Endothelial cell of umbilical vein (primary cell): ENCODE results near the gene TVP23A. TPM values are rescaled to one million over a fixed set of nuclear protein-coding genes. Genes with fewer than 3 reads are reported as not detected.

Experiments used
- BruUV-seq: library from RNA; stranded (reverse); fragments of 400-500 nt; replicated peaks from 2 replicates; lab custom pipeline; 2021; lab: Mats Ljungman, UMichigan
- CTCF ChIA-PET: fragments of 300-600, 350-600 bp; sonication (Branson Sonifier 250); formaldehyde crosslinking; loops from one replicate; lab custom pipeline; 2021; ENCODE audit warnings: antibody characterized with exemption, inconsistent platforms; lab: Charles Lee
- POLR2A ChIA-PET: fragments of 300-600, 350-600 bp; sonication (Branson Sonifier 250); formaldehyde crosslinking; loops from one replicate; lab custom pipeline; 2021; ENCODE audit warnings: antibody characterized with exemption, inconsistent platforms; lab: Charles Lee
- DNase-seq: peaks from one replicate; pipeline ENCODE4 v3.0.0-alpha.2; 2011; ENCODE audit warnings: low read depth, low spot score
- FAIRE-seq: peaks from 2 replicates; lab custom pipeline; 2011; peaks lifted over from hg19 to GRCh38; lab: Jason Lieb, UNC
- H2AFZ ChIP-seq: 2 replicates; pipeline ENCODE4 v1.6.0; 2012; ENCODE audit warnings: low read depth, low read length, control low read depth, inconsistent platforms
- H3K27ac ChIP-seq: 2 replicates; pipeline ENCODE4 v1.5.1; 2011; ENCODE audit warnings: low read depth, mild to moderate bottlenecking, control low read depth, low read length, moderate library complexity; ENCODE audit not compliant: insufficient read depth
- H3K27me3 ChIP-seq, 2 experiments: 2 replicates each; pipeline versions ENCODE4 v1.6.0 to v1.6.1; 2011; ENCODE audit warnings: low read length in 2 of 2, mixed read lengths in 1 of 2; ENCODE audit not compliant: control insufficient read depth in 2 of 2, insufficient read depth in 2 of 2
- H3K36me3 ChIP-seq, 2 experiments: 2 replicates in 1 of 2; 3 replicates in 1 of 2; pipeline ENCODE4 v1.5.1; 2011; ENCODE audit warnings: low read length in 2 of 2, mild to moderate bottlenecking in 1 of 2, moderate library complexity in 1 of 2; ENCODE audit not compliant: control insufficient read depth in 2 of 2, insufficient read depth in 2 of 2; ENCODE audit errors: extremely low read depth in 1 of 2
- H3K4me1 ChIP-seq: 3 replicates; pipeline ENCODE4 v1.5.1; 2011; ENCODE audit warnings: mild to moderate bottlenecking, low read length; ENCODE audit not compliant: control insufficient read depth, insufficient read depth; ENCODE audit errors: extremely low read depth
- H3K4me2 ChIP-seq: 2 replicates; pipeline ENCODE4 v1.6.1; 2011; ENCODE audit warnings: low read length, control low read depth, mixed read lengths; ENCODE audit not compliant: insufficient read depth
- H3K4me3 ChIP-seq, 3 experiments: fragments of 200-600 bp in 1 of 3; sonication (generic), shearing (Covaris generic) in 1 of 3; replicated peaks in 1 of 3; 2 replicates each; pipeline ENCODE4 v1.5.1; 2011 to 2016; ENCODE audit warnings: control low read depth in 3 of 3, low read length in 3 of 3, mild to moderate bottlenecking in 2 of 3, inconsistent platforms in 1 of 3, low read depth in 1 of 3, moderate library complexity in 1 of 3; ENCODE audit not compliant: insufficient read depth in 1 of 3
- H3K79me2 ChIP-seq: 2 replicates; pipeline ENCODE4 v1.6.0; 2012; ENCODE audit warnings: low read length, inconsistent platforms; ENCODE audit not compliant: control insufficient read depth, insufficient read depth
- H3K9ac ChIP-seq: replicated peaks from 2 replicates; pipeline ENCODE3; 2011; ENCODE audit warnings: low read length, control low read depth; ENCODE audit not compliant: insufficient read depth; ENCODE audit errors: extremely low read depth
- H3K9me1 ChIP-seq: replicated peaks from 3 replicates; pipeline ENCODE4 v1.6.0; 2011; ENCODE audit warnings: mild to moderate bottlenecking, low read length; ENCODE audit not compliant: control insufficient read depth, insufficient read depth; ENCODE audit errors: extremely low read depth
- H3K9me3 ChIP-seq: replicated peaks from 2 replicates; pipeline ENCODE4 v1.5.1; 2012; ENCODE audit warnings: low read length, inconsistent platforms; ENCODE audit not compliant: control insufficient read depth, insufficient read depth
- H4K20me1 ChIP-seq: replicated peaks from 2 replicates; pipeline ENCODE3; 2011; ENCODE audit warnings: mild to moderate bottlenecking, low read length; ENCODE audit not compliant: control insufficient read depth, insufficient read depth; ENCODE audit errors: extremely low read depth
- CTCF ChIP-seq, 2 donors: IDR thresholded peaks; 1 replicate in 1 of 2; 2 replicates in 1 of 2; pipeline ENCODE4 v1.5.1; 2011; ENCODE audit warnings: low read length in 2 of 2, mild to moderate bottlenecking in 2 of 2, moderate library complexity in 2 of 2, control low read depth in 1 of 2, inconsistent platforms in 1 of 2, low read depth in 1 of 2; ENCODE audit not compliant: insufficient read depth in 1 of 2; ENCODE audit errors: extremely low read depth in 1 of 2
- EZH2 ChIP-seq: IDR thresholded peaks from 2 replicates; pipeline ENCODE4 v1.6.1; 2012; ENCODE audit warnings: borderline replicate concordance, low read depth, mild to moderate bottlenecking, moderate library complexity, low read length, inconsistent platforms; ENCODE audit not compliant: severe bottlenecking
- FOS ChIP-seq: IDR thresholded peaks from 2 replicates; pipeline ENCODE4 v1.6.1; 2011; ENCODE audit warnings: mild to moderate bottlenecking, low read length, moderate library complexity, borderline replicate concordance; ENCODE audit not compliant: insufficient read depth
- GATA2 ChIP-seq: IDR thresholded peaks from 2 replicates; pipeline ENCODE4 v1.7.0; 2011; ENCODE audit warnings: low read depth, mild to moderate bottlenecking, moderate library complexity, mixed read lengths, low read length; ENCODE audit not compliant: insufficient read length, insufficient read depth
- JUN ChIP-seq: IDR thresholded peaks from 2 replicates; pipeline ENCODE4 v1.6.1; 2011; ENCODE audit warnings: borderline replicate concordance, low read depth; ENCODE audit not compliant: insufficient read length, insufficient read depth
- MAX ChIP-seq: IDR thresholded peaks from 2 replicates; pipeline ENCODE4 v1.6.1; 2011; ENCODE audit not compliant: insufficient read depth, insufficient read length
- MYC ChIP-seq: IDR thresholded peaks from one replicate; pipeline ENCODE4 v1.6.1; 2011; ENCODE audit warnings: mild to moderate bottlenecking, low read depth, low read length
- POLR2A ChIP-seq: IDR thresholded peaks from 2 replicates; pipeline ENCODE4 v1.6.1; 2012; ENCODE audit warnings: low read depth, mild to moderate bottlenecking, control low read depth, low read length
- POLR2AphosphoS5 ChIP-seq: IDR thresholded peaks from 2 replicates; pipeline ENCODE4 v1.6.1; 2012; ENCODE audit warnings: low read depth, mild to moderate bottlenecking, control low read depth, low read length, moderate library complexity; ENCODE audit not compliant: insufficient read depth
- dilution Hi-C: fragments of 300-500 bp; cut with MboI; formaldehyde crosslinking; loops from one replicate; pipeline ENCODE4 v1.15.0; 2019; ENCODE audit warnings: low sequenced_read_pairs; ENCODE audit not compliant: extremely low pct_ligation_motif_present
- intact Hi-C: fragments of 100-400 bp; cut with micrococcal nuclease; formaldehyde crosslinking; loops from one replicate; pipeline ENCODE4 v1.10.0; 2022
- polyA plus RNA-seq, 4 experiments: library from polyadenylated mRNA; depleted of rRNA in 3 of 4; stranded (reverse) in 3 of 4; unstranded in 1 of 4; fragments of >200 nt; gene quantifications; 2 replicates each; pipeline versions ENCODE4 v1.2.1 to v1.2.3, GENCODE V29; 2011 to 2012; ENCODE audit warnings: missing spikeins in 1 of 4
- total RNA-seq: library from RNA; stranded (reverse); gene quantifications from 2 replicates; pipeline ENCODE4 v1.2.3, GENCODE V29; 2021

The TVP23A gene
- total and polyA plus RNA-seq, 2 donors (not counting 3 experiments of a cell fraction or from before 2014, with no cell fraction given), result not detected

- dilution Hi-C loops, result no loop called here
Observed at GRCh38 chr16:10833271-10833670, 14.7 kb upstream of the TVP23A start.

More at GRCh38 chr16:10833271-10833670, 14.7 kb upstream of the TVP23A start:
- CTCF ChIA-PET, result interaction anchor here (1.2 kb wide), 1 partner anchor 16 kb away, joined by 3 read pairs; no protein-coding TSS in a partner anchor
- BruUV-seq, result no TSS peak
- Histone ChIP-seq H2AFZ (no peak overlapping the region), H3K27me3 (peaks cover 0 to 4% of the 10 kb centered on the region in 2 experiments), H3K9ac (no peak overlapping the region), H3K36me3 (no peaks in the 10 kb centered on the region), H3K79me2 (no peaks in the 10 kb centered on the region), H3K4me3 (no peak overlapping the region), H3K9me3 (no peaks in the 10 kb centered on the region), H3K27ac (no peak overlapping the region), H3K4me2 (no peak overlapping the region), H3K4me1 (peaks cover 8% of the 10 kb centered on the region), H4K20me1 (no peaks in the 10 kb centered on the region), H3K9me1 (no peaks in the 10 kb centered on the region)
- intact Hi-C loops, result no loop called here
- POLR2A ChIA-PET, result no interaction called here
- FAIRE-seq (no peak), DNase-seq (no peak)
- TF ChIP-seq GATA2 (no peak), JUN (no peak), FOS (no peak), CTCF (IDR thresholded peaks at IDR 0.05; ENCODE audit: extremely low read depth in 1 of 2, insufficient read depth in 1 of 2, low read depth in 1 of 2, low read length in 2 of 2) (no peak), POLR2AphosphoS5 (no peak), MYC (no peak), POLR2A (no peak), EZH2 (no peak), MAX (no peak)
